Activated T-helper 17 cell treated with anti-CD3 and anti-CD28 coated beads, Interleukin-2, amount 50 U/mL, for 72 hours (primary cell): ENCODE measurements around the gene CERCAM. TPM values are rescaled to one million over a fixed set of nuclear protein-coding genes. Genes with fewer than 3 reads are reported as not detected.

Experiments
- ATAC-seq: fragments of 150-1000 bp; cut with Tn5 transposase; replicated peaks from 2 replicates; pipeline ENCODE4 v1.10.0; 2021; ENCODE audit warnings: mild to moderate bottlenecking, moderate library complexity
- H3K27ac Mint-ChIP-seq: one replicate; pipeline ENCODE4 v1.8.0; 2022; ENCODE audit warnings: mixed read lengths
- H3K27me3 Mint-ChIP-seq: one replicate; pipeline ENCODE4 v1.8.0; 2022; ENCODE audit warnings: mixed read lengths
- H3K36me3 Mint-ChIP-seq: one replicate; pipeline ENCODE4 v1.8.0; 2022; ENCODE audit warnings: low read depth, mild to moderate bottlenecking, mixed read lengths
- H3K4me1 Mint-ChIP-seq: one replicate; pipeline ENCODE4 v1.8.0; 2022; ENCODE audit warnings: mixed read lengths
- H3K4me3 Mint-ChIP-seq: one replicate; pipeline ENCODE4 v1.8.0; 2022; ENCODE audit warnings: mild to moderate bottlenecking, mixed read lengths
- H3K9me3 Mint-ChIP-seq: one replicate; pipeline ENCODE4 v1.8.0; 2022; ENCODE audit warnings: mixed read lengths
- total RNA-seq, 2 donors: library from RNA; stranded (reverse); gene quantifications; one replicate each; pipeline ENCODE4 v1.2.3, GENCODE V29; 2022

The CERCAM gene, protein sequence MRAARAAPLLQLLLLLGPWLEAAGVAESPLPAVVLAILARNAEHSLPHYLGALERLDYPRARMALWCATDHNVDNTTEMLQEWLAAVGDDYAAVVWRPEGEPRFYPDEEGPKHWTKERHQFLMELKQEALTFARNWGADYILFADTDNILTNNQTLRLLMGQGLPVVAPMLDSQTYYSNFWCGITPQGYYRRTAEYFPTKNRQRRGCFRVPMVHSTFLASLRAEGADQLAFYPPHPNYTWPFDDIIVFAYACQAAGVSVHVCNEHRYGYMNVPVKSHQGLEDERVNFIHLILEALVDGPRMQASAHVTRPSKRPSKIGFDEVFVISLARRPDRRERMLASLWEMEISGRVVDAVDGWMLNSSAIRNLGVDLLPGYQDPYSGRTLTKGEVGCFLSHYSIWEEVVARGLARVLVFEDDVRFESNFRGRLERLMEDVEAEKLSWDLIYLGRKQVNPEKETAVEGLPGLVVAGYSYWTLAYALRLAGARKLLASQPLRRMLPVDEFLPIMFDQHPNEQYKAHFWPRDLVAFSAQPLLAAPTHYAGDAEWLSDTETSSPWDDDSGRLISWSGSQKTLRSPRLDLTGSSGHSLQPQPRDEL
- total RNA-seq = 1 to 10 TPM in 1 of 2 donors, under 1 TPM in 1; 0.56 to 1.7 TPM

DNA sequence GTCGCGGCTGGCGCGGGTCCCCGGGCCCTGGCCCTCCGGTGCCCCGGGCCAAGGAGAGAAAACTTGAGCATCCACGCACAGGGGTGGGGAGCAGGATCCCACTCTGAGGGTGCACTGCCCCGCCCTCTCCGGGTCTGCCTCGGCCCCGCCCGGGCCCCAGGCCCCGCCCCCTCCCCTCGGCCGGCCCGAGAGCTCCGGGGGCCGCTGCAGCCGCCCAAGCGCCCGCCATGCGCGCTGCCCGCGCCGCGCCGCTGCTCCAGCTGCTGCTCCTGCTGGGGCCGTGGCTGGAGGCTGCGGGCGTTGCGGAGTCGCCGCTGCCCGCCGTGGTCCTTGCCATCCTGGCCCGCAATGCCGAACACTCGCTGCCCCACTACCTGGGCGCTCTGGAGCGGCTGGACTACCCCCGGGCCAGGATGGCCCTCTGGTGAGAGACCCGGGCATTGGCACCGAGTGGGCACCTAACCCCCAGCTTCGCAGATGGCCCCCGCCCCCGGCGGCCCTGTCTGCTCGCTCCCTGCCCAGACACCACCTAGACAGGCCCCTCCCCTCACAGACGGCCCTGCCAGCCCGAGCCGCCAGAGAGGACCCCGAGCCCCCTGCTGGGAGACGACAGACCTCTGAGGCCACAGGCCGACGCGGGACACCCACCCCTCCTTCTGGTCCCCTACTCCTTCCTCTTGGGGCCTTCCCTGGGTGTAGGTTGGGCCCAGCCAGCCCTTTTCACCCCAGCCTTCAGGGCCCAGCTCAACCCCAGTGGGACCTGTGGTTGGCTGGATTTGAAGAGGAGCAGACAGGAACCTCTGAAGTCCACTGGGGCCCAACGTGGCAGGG lies at the start of gene CERCAM:
Gene CERCAM (plus strand): TSS at position 207 of the 831 bp plus-strand sequence. CDS start 21 bp downstream, at position 228.
- Mint-ChIP-seq H3K27me3 (peaks cover 4% of the 10 kb centered on the region), H3K9me3 (no peaks in the 10 kb centered on the region), H3K4me3 (peak within 1 kb of the TSS; percentile 74), H3K4me1 (no peaks in the 10 kb centered on the region), H3K27ac (no peak within 1 kb of the TSS), H3K36me3 (no peaks in the 10 kb centered on the region)
- peak; percentile 88 for ATAC-seq

- ATAC-seq = no peak
- peaks cover 37% of the 10 kb centered on the region for H3K36me3 Mint-ChIP-seq
- peak overlapping the region; percentile 98 for H3K4me3 Mint-ChIP-seq
- H3K4me1 Mint-ChIP-seq = peaks cover 22% of the 10 kb centered on the region
- no peaks in the 10 kb centered on the region for H3K27me3 Mint-ChIP-seq
- no peaks in the 10 kb centered on the region for H3K9me3 Mint-ChIP-seq
- peak overlapping the region; percentile 97 for H3K27ac Mint-ChIP-seq
Observed at GRCh38 chr9:128371630-128372117, 49.0 kb upstream of the CERCAM start.

GRCh38 chr9:128372188-128372641 lies 48.4 kb upstream of the CERCAM start:
- Mint-ChIP-seq H3K27me3 (no peaks in the 10 kb centered on the region), H3K4me1 (peaks cover 22% of the 10 kb centered on the region), H3K9me3 (no peaks in the 10 kb centered on the region), H3K4me3 (peak overlapping the region; percentile 98), H3K36me3 (peaks cover 42% of the 10 kb centered on the region), H3K27ac (peak overlapping the region; percentile 97)
- no peak for ATAC-seq

DNA sequence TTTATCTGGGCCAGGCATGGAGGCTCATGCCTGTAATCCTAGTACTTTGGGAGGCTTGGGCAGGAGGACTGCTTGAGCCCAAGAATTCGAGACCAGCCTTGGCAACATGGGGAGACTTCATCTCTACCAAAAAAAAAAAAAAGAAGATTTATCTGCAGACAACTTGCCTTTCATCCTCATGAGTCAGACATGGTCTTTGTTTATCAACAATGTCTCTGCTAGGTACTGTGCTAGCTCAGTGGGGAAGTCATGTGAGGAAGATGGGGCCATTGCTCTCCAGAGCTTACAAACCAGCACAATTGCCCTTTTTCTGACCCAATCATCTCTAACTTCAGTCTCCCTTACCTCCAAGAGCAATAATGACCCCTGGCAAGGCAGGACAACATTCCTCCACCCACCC lies 47.9 kb upstream of the CERCAM start:
- Mint-ChIP-seq H3K9me3 (no peaks in the 10 kb centered on the region), H3K4me1 (peaks cover 22% of the 10 kb centered on the region), H3K36me3 (peaks cover 45% of the 10 kb centered on the region), H3K27me3 (no peaks in the 10 kb centered on the region), H3K4me3 (peak overlapping the region; percentile 98), H3K27ac (no peak overlapping the region)
- ATAC-seq = no peak

GRCh38 chr9:128374221-128374675 lies 46.4 kb upstream of the CERCAM start:
- H3K27me3 Mint-ChIP-seq = no peaks in the 10 kb centered on the region
- peaks cover 59% of the 10 kb centered on the region for H3K36me3 Mint-ChIP-seq
- no peak for ATAC-seq
- no peaks in the 10 kb centered on the region for H3K9me3 Mint-ChIP-seq
- H3K4me1 Mint-ChIP-seq = peaks cover 22% of the 10 kb centered on the region
- H3K27ac Mint-ChIP-seq = no peak overlapping the region
- H3K4me3 Mint-ChIP-seq = no peak overlapping the region

DNA sequence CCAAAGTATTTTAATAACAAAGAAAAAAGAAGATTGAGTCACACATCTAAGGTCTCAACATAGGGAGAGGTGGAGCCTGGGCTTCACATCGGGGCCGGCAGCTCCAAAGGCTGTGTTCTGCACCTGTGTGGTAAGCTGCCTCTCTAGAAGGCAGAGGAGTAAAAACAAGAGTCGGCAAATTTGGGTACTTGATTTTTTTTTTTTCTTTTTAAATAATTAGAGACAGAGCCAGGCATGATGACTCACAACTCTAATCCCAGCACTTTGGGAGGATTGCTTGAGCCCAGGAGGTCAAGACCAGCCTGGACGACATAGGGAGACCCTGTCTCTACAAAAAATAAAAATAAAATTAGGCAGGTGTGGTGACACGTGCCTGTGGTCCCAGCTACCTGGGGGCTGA lies 44.8 kb upstream of the CERCAM start:
- Mint-ChIP-seq H3K27ac (no peak overlapping the region), H3K4me3 (no peak overlapping the region), H3K36me3 (peaks cover 71% of the 10 kb centered on the region), H3K9me3 (no peaks in the 10 kb centered on the region), H3K27me3 (no peaks in the 10 kb centered on the region), H3K4me1 (peaks cover 16% of the 10 kb centered on the region)
- no peak for ATAC-seq

- H3K9me3 Mint-ChIP-seq = no peaks in the 10 kb centered on the region
- H3K27me3 Mint-ChIP-seq = no peaks in the 10 kb centered on the region
- H3K36me3 Mint-ChIP-seq = peaks cover 53% of the 10 kb centered on the region
- no peak for ATAC-seq
- H3K27ac Mint-ChIP-seq = no peak overlapping the region
- H3K4me1 Mint-ChIP-seq = no peaks in the 10 kb centered on the region
- no peak overlapping the region for H3K4me3 Mint-ChIP-seq
Observed at GRCh38 chr9:128382261-128382660, 38.4 kb upstream of the CERCAM start.

- no peak overlapping the region for H3K4me3 Mint-ChIP-seq
- H3K27ac Mint-ChIP-seq = no peak overlapping the region
- no peaks in the 10 kb centered on the region for H3K27me3 Mint-ChIP-seq
- H3K36me3 Mint-ChIP-seq = peaks cover 56% of the 10 kb centered on the region
- H3K4me1 Mint-ChIP-seq = no peaks in the 10 kb centered on the region
- ATAC-seq = no peak
- H3K9me3 Mint-ChIP-seq = no peaks in the 10 kb centered on the region
Observed at GRCh38 chr9:128383007-128383753, 37.5 kb upstream of the CERCAM start.

DNA sequence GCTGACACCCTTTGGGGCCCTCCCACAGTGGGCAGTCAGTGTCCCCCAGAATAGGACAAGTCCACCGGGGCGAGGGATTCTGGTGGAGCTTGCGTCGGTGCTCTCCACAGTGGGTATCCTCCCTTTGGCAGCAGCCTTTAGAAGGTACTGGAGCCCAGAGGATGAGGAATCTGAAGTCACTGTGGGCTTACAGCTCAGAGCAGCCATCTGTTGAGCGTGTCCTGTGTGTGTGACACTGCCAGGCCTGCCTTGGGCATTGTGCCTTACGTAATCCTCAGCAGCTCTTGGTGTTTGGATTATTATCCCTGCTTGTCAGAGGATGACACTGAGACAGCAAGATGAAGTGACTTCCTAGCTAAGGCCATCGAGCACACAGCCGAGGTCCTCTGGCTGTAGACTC lies 36.9 kb upstream of the CERCAM start:
- no peak overlapping the region for H3K4me3 Mint-ChIP-seq
- ATAC-seq = no peak
- H3K9me3 Mint-ChIP-seq = no peaks in the 10 kb centered on the region
- no peak overlapping the region for H3K27ac Mint-ChIP-seq
- peaks cover 54% of the 10 kb centered on the region for H3K36me3 Mint-ChIP-seq
- H3K27me3 Mint-ChIP-seq = no peaks in the 10 kb centered on the region
- no peaks in the 10 kb centered on the region for H3K4me1 Mint-ChIP-seq

DNA sequence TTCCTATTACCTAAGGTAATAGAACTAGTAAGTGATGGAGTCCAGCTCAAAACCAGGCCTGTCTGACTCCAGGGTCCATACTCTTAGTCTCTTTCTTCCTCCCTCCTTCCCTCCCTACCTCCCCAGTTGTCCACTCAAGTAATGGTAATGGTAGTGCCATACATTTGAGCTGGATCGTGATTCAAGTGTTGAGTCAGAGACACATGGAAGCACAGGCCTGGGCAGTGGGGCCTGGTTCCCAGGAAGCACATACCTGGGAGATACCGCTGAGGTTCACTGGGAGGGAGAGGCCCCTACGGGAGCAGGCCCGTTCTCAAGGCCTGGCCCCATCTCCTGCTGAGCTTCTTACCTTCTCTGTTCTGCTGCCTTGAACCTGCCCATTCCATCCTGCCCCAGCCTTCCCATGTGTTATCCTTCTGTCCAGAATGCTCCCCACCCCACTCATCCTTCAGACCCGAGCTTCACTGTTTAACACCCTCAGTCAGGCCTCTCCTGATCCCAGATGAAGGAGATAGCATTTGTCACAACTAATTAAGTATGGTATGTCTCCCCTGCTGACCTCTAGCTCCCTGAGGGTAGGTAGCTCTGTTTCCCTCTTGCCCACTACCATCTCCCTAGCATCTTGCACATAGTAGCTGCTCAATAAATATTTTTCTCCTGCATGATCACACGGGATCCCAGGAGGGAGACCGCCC lies 35.7 kb upstream of the CERCAM start:
- Mint-ChIP-seq H3K27me3 (no peaks in the 10 kb centered on the region), H3K36me3 (peaks cover 54% of the 10 kb centered on the region), H3K4me1 (no peaks in the 10 kb centered on the region), H3K27ac (no peak overlapping the region), H3K9me3 (no peaks in the 10 kb centered on the region), H3K4me3 (no peak overlapping the region)
- no peak for ATAC-seq

- H3K4me3 Mint-ChIP-seq = no peak overlapping the region
- H3K9me3 Mint-ChIP-seq = no peaks in the 10 kb centered on the region
- H3K27me3 Mint-ChIP-seq = no peaks in the 10 kb centered on the region
- H3K36me3 Mint-ChIP-seq = peaks cover 49% of the 10 kb centered on the region
- no peak for ATAC-seq
- H3K27ac Mint-ChIP-seq = no peak overlapping the region
- H3K4me1 Mint-ChIP-seq = no peaks in the 10 kb centered on the region
Observed at GRCh38 chr9:128385496-128386460, 34.9 kb upstream of the CERCAM start.

- no peak for ATAC-seq
- peaks cover 51% of the 10 kb centered on the region for H3K36me3 Mint-ChIP-seq
- H3K4me1 Mint-ChIP-seq = no peaks in the 10 kb centered on the region
- H3K27me3 Mint-ChIP-seq = no peaks in the 10 kb centered on the region
- no peak overlapping the region for H3K27ac Mint-ChIP-seq
- H3K4me3 Mint-ChIP-seq = no peak overlapping the region
- H3K9me3 Mint-ChIP-seq = no peaks in the 10 kb centered on the region
Observed at GRCh38 chr9:128388150-128388549, 32.5 kb upstream of the CERCAM start.
